ENCODE results near the gene KLHL26.

GRCh38 chr19:18668744-18669523, 32.1 kb downstream of the KLHL26 start:
- no peak for TF ChIP-seq CTCF (conservative IDR thresholded peaks at IDR 0.05 in 1 of 2, IDR thresholded peaks at IDR 0.05 in 1 of 2; ENCODE audit: extremely low read depth in 1 of 2, insufficient read depth in 1 of 2, low read depth in 1 of 2, low read length in 2 of 2)
- TF ChIP-seq EZH2 (IDR thresholded peaks at IDR 0.05; ENCODE audit: borderline replicate concordance, low read length), result no peak

Data from mammary epithelial cell (primary cell).